ENCODE results near the gene IFI6.

The IFI6 gene

GRCh38 chr1:27668121-27668807, 3.7 kb downstream of the IFI6 start:
- Histone ChIP-seq H3K27ac (no peak overlapping the region), H3K4me3 (ENCODE audit: low read depth, low read length) (no peak overlapping the region), H3K9me3 (ENCODE audit: severe bottlenecking) (no peaks in the 10 kb centered on the region), H3K36me3 (no peaks in the 10 kb centered on the region), H3K27me3 (ENCODE audit: insufficient read depth, low read depth, severe bottlenecking) (no peaks in the 10 kb centered on the region)
- no peak for DNase-seq
- TF ChIP-seq CTCF (IDR thresholded peaks at IDR 0.05; ENCODE audit: low read depth, low read length), result no peak

- no peak for DNase-seq
- Histone ChIP-seq H3K4me3 (ENCODE audit: low read depth, low read length) (no peak overlapping the region), H3K27me3 (ENCODE audit: insufficient read depth, low read depth, severe bottlenecking) (no peaks in the 10 kb centered on the region), H3K27ac (no peak overlapping the region), H3K9me3 (ENCODE audit: severe bottlenecking) (no peaks in the 10 kb centered on the region), H3K36me3 (no peaks in the 10 kb centered on the region)
- TF ChIP-seq CTCF (IDR thresholded peaks at IDR 0.05; ENCODE audit: low read depth, low read length), result no peak
These were observed 5.2 kb downstream of the IFI6 start for GRCh38 chr1:27666791-27667254.

- TF ChIP-seq CTCF (IDR thresholded peaks at IDR 0.05; ENCODE audit: low read depth, low read length), result no peak
- H3K36me3 ChIP-seq, result no peaks in the 10 kb centered on the region
- no peaks in the 10 kb centered on the region for H3K9me3 ChIP-seq (ENCODE audit: severe bottlenecking)
- no peak overlapping the region for H3K4me3 ChIP-seq (ENCODE audit: low read depth, low read length)
- no peak for DNase-seq
- no peaks in the 10 kb centered on the region for H3K27me3 ChIP-seq (ENCODE audit: insufficient read depth, low read depth, severe bottlenecking)
- no peak overlapping the region for H3K27ac ChIP-seq
These were observed 5.7 kb downstream of the IFI6 start for GRCh38 chr1:27666294-27666693.

GRCh38 chr1:27665016-27665651, 6.9 kb downstream of the IFI6 start:
- Histone ChIP-seq H3K27ac (no peak overlapping the region), H3K27me3 (ENCODE audit: insufficient read depth, low read depth, severe bottlenecking) (no peaks in the 10 kb centered on the region), H3K36me3 (no peaks in the 10 kb centered on the region), H3K9me3 (ENCODE audit: severe bottlenecking) (no peaks in the 10 kb centered on the region), H3K4me3 (ENCODE audit: low read depth, low read length) (no peak overlapping the region)
- no peak for DNase-seq
- TF ChIP-seq CTCF (IDR thresholded peaks at IDR 0.05; ENCODE audit: low read depth, low read length), result no peak

- Histone ChIP-seq H3K36me3 (no peaks in the 10 kb centered on the region), H3K4me3 (ENCODE audit: low read depth, low read length) (no peak overlapping the region), H3K9me3 (ENCODE audit: severe bottlenecking) (no peaks in the 10 kb centered on the region), H3K27ac (no peak overlapping the region), H3K27me3 (ENCODE audit: insufficient read depth, low read depth, severe bottlenecking) (no peaks in the 10 kb centered on the region)
- no peak for DNase-seq
- no peak for TF ChIP-seq CTCF (IDR thresholded peaks at IDR 0.05; ENCODE audit: low read depth, low read length)
These were observed 7.7 kb downstream of the IFI6 start for GRCh38 chr1:27664291-27664690.

Data from WERI-Rb-1 (cell line).